SK-N-SH treated with all-trans-retinoic acid at 6 μM for 48 hours (cell line): ENCODE results near the gene HECA.
"Not testable (repeated sequence)": the region's sequence is repeated elsewhere in the genome, so short reads cannot be mapped to it uniquely, and the experiment has no call there.

Source experiments
- ATAC-seq: fragments of 200-7000 bp; cut with Tn5 transposase; 3 replicates; pipeline ENCODE4 v1.9.1; 2020; ENCODE audit warnings: mild to moderate bottlenecking, moderate library complexity
- ARNTL ChIP-seq: fragments of 450-650 bp; formaldehyde crosslinking; IDR thresholded peaks from 2 replicates; pipeline ENCODE4 v1.5.0; 2020; ENCODE audit warnings: low read depth, mild to moderate bottlenecking, moderate library complexity, borderline replicate concordance
- BACH2 ChIP-seq: fragments of 250-450 bp; sonication (Bioruptor Pico); IDR thresholded peaks from 2 replicates; pipeline ENCODE4 v1.9.0; 2021; ENCODE audit warnings: mild to moderate bottlenecking, borderline replicate concordance
- CSDC2 ChIP-seq: fragments of 250-450 bp; sonication (Bioruptor Pico); IDR thresholded peaks from 2 replicates; pipeline ENCODE4 v1.5.0; 2020; ENCODE audit warnings: mild to moderate bottlenecking, moderate library complexity
- ESRRG ChIP-seq: fragments of 250-450 bp; sonication (Bioruptor Pico); IDR thresholded peaks from 2 replicates; pipeline ENCODE4 v1.6.1; 2021; ENCODE audit warnings: mild to moderate bottlenecking
- GLIS3 ChIP-seq: fragments of 250-450 bp; sonication (Bioruptor Pico); IDR thresholded peaks from 2 replicates; pipeline ENCODE4 v1.5.0; 2020; ENCODE audit warnings: mild to moderate bottlenecking, moderate library complexity
- ISL1 ChIP-seq: fragments of 250-450 bp; sonication (Bioruptor Pico); IDR thresholded peaks from 2 replicates; pipeline ENCODE4 v2.1.2; 2022; ENCODE audit warnings: mild to moderate bottlenecking, moderate library complexity
- OSR1 ChIP-seq: fragments of 250-450 bp; sonication (Bioruptor Pico); IDR thresholded peaks from 2 replicates; pipeline ENCODE4 v1.8.0; 2022; ENCODE audit warnings: moderate library complexity, mild to moderate bottlenecking, inconsistent platforms
- PPARA ChIP-seq: fragments of 250-450 bp; sonication (Bioruptor Pico); IDR thresholded peaks from 2 replicates; pipeline ENCODE4 v1.5.0; 2020; ENCODE audit warnings: mild to moderate bottlenecking, borderline replicate concordance
- RARB ChIP-seq: fragments of 250-450 bp; sonication (Bioruptor Pico); IDR thresholded peaks from 2 replicates; pipeline ENCODE4 v1.8.0; 2021; ENCODE audit warnings: mild to moderate bottlenecking, moderate library complexity
- TOX ChIP-seq: fragments of 250-450 bp; sonication (Bioruptor Pico); IDR thresholded peaks from 2 replicates; pipeline ENCODE4 v1.8.0; 2021; ENCODE audit warnings: mild to moderate bottlenecking, moderate library complexity, borderline replicate concordance
- ZC3H10 ChIP-seq: fragments of 250-450 bp; sonication (Bioruptor Pico); IDR thresholded peaks from 2 replicates; pipeline ENCODE4 v1.5.1; 2021; ENCODE audit warnings: mild to moderate bottlenecking, moderate library complexity
- ZFP3 ChIP-seq: fragments of 250-450 bp; sonication (Bioruptor Pico); IDR thresholded peaks from 2 replicates; pipeline ENCODE4 v1.5.0; 2020; ENCODE audit warnings: mild to moderate bottlenecking, moderate library complexity
- ZFP30 ChIP-seq: fragments of 450-650 bp; formaldehyde crosslinking; IDR thresholded peaks from 2 replicates; pipeline ENCODE4 v1.5.0; 2022; ENCODE audit warnings: mild to moderate bottlenecking, moderate library complexity
- ZNF565 ChIP-seq: fragments of 450-650 bp; formaldehyde crosslinking; conservative IDR thresholded peaks from 2 replicates; pipeline ENCODE4 v1.5.0; 2020; ENCODE audit warnings: low read depth, mild to moderate bottlenecking, moderate library complexity
- ZNF70 ChIP-seq: fragments of 450-650 bp; formaldehyde crosslinking; IDR thresholded peaks from 2 replicates; pipeline ENCODE4 v1.5.0; 2020; ENCODE audit warnings: mild to moderate bottlenecking, moderate library complexity
- ZNF8 ChIP-seq: fragments of 450-650 bp; formaldehyde crosslinking; IDR thresholded peaks from 2 replicates; pipeline ENCODE4 v1.5.0; 2020; ENCODE audit warnings: mild to moderate bottlenecking, moderate library complexity
- TF ChIP-seq, protein P1 (sequence below): fragments of 250-450 bp; sonication (Bioruptor Pico); IDR thresholded peaks from 2 replicates; pipeline ENCODE4 v1.8.0; 2021; ENCODE audit warnings: low read depth, mild to moderate bottlenecking, moderate library complexity, borderline replicate concordance
- TF ChIP-seq, protein P2 (sequence below): fragments of 250-450 bp; sonication (Bioruptor Pico); IDR thresholded peaks from 2 replicates; pipeline ENCODE4 v1.8.0; 2020; ENCODE audit warnings: mild to moderate bottlenecking, moderate library complexity, borderline replicate concordance
- TF ChIP-seq, protein P3 (sequence below): fragments of 250-450 bp; sonication (Bioruptor Pico); IDR thresholded peaks from 2 replicates; pipeline ENCODE4 v1.5.0; 2020; ENCODE audit warnings: mild to moderate bottlenecking, moderate library complexity
- TF ChIP-seq, protein P4 (sequence below): fragments of 250-450 bp; sonication (Bioruptor Pico); IDR thresholded peaks from 2 replicates; pipeline ENCODE4 v1.5.1; 2021; ENCODE audit warnings: mild to moderate bottlenecking, moderate library complexity

Gene HECA

DNA sequence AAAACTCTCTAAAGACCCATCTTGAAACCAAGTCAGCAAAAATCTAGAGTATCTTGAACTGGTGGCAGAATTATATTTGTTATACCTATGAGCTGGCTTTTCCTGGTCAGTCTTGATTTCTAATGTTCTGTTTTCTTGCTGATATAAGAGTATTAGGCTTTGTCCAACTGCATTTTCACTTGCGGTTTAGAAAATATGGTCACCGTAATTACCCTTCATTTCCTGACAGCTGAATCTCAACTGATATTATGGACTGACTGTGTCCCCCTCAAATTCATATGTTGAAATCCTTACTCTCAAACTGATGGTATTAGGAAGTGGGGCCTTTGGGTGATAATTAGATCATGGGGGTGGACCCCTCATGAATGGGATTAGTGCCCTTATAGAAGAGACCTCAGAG, 84.9 kb downstream of the HECA start:
- no peak for TF ChIP-seq ZC3H10 (CRISPR knock-in tag)
- no peak for TF ChIP-seq BACH2
- TF ChIP-seq ZNF70: no peak
- TF ChIP-seq ESRRG: no peak
- TF ChIP-seq PPARA (CRISPR knock-in tag): no peak
- TF ChIP-seq, protein P1, sequence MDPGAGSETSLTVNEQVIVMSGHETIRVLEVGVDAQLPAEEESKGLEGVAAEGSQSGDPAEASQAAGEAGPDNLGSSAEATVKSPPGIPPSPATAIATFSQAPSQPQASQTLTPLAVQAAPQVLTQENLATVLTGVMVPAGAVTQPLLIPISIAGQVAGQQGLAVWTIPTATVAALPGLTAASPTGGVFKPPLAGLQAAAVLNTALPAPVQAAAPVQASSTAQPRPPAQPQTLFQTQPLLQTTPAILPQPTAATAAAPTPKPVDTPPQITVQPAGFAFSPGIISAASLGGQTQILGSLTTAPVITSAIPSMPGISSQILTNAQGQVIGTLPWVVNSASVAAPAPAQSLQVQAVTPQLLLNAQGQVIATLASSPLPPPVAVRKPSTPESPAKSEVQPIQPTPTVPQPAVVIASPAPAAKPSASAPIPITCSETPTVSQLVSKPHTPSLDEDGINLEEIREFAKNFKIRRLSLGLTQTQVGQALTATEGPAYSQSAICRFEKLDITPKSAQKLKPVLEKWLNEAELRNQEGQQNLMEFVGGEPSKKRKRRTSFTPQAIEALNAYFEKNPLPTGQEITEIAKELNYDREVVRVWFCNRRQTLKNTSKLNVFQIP (CRISPR knock-in tag): no peak
- TF ChIP-seq GLIS3 (CRISPR knock-in tag): no peak
- TF ChIP-seq, protein P2, sequence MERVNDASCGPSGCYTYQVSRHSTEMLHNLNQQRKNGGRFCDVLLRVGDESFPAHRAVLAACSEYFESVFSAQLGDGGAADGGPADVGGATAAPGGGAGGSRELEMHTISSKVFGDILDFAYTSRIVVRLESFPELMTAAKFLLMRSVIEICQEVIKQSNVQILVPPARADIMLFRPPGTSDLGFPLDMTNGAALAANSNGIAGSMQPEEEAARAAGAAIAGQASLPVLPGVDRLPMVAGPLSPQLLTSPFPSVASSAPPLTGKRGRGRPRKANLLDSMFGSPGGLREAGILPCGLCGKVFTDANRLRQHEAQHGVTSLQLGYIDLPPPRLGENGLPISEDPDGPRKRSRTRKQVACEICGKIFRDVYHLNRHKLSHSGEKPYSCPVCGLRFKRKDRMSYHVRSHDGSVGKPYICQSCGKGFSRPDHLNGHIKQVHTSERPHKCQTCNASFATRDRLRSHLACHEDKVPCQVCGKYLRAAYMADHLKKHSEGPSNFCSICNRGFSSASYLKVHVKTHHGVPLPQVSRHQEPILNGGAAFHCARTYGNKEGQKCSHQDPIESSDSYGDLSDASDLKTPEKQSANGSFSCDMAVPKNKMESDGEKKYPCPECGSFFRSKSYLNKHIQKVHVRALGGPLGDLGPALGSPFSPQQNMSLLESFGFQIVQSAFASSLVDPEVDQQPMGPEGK (CRISPR knock-in tag): no peak
- TF ChIP-seq, protein P3, sequence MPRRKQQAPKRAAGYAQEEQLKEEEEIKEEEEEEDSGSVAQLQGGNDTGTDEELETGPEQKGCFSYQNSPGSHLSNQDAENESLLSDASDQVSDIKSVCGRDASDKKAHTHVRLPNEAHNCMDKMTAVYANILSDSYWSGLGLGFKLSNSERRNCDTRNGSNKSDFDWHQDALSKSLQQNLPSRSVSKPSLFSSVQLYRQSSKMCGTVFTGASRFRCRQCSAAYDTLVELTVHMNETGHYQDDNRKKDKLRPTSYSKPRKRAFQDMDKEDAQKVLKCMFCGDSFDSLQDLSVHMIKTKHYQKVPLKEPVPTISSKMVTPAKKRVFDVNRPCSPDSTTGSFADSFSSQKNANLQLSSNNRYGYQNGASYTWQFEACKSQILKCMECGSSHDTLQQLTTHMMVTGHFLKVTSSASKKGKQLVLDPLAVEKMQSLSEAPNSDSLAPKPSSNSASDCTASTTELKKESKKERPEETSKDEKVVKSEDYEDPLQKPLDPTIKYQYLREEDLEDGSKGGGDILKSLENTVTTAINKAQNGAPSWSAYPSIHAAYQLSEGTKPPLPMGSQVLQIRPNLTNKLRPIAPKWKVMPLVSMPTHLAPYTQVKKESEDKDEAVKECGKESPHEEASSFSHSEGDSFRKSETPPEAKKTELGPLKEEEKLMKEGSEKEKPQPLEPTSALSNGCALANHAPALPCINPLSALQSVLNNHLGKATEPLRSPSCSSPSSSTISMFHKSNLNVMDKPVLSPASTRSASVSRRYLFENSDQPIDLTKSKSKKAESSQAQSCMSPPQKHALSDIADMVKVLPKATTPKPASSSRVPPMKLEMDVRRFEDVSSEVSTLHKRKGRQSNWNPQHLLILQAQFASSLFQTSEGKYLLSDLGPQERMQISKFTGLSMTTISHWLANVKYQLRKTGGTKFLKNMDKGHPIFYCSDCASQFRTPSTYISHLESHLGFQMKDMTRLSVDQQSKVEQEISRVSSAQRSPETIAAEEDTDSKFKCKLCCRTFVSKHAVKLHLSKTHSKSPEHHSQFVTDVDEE: no peak
- no peak for TF ChIP-seq RARB (CRISPR knock-in tag)
- TF ChIP-seq, protein P4, sequence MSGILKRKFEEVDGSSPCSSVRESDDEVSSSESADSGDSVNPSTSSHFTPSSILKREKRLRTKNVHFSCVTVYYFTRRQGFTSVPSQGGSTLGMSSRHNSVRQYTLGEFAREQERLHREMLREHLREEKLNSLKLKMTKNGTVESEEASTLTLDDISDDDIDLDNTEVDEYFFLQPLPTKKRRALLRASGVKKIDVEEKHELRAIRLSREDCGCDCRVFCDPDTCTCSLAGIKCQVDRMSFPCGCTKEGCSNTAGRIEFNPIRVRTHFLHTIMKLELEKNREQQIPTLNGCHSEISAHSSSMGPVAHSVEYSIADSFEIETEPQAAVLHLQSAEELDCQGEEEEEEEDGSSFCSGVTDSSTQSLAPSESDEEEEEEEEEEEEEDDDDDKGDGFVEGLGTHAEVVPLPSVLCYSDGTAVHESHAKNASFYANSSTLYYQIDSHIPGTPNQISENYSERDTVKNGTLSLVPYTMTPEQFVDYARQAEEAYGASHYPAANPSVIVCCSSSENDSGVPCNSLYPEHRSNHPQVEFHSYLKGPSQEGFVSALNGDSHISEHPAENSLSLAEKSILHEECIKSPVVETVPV (CRISPR knock-in tag): no peak
- no peak for TF ChIP-seq ZNF8 (CRISPR knock-in tag)
- no peak for TF ChIP-seq CSDC2
- TF ChIP-seq ISL1 (CRISPR knock-in tag): no peak
- TF ChIP-seq ZFP3 (CRISPR knock-in tag): no peak
- no peak for TF ChIP-seq TOX (CRISPR knock-in tag)
- no peak for TF ChIP-seq ZFP30 (CRISPR knock-in tag)
- TF ChIP-seq ZNF565 (CRISPR knock-in tag): no peak
- TF ChIP-seq OSR1 (CRISPR knock-in tag): no peak
- no peak for TF ChIP-seq ARNTL (CRISPR knock-in tag)
- ATAC-seq: no peak

DNA sequence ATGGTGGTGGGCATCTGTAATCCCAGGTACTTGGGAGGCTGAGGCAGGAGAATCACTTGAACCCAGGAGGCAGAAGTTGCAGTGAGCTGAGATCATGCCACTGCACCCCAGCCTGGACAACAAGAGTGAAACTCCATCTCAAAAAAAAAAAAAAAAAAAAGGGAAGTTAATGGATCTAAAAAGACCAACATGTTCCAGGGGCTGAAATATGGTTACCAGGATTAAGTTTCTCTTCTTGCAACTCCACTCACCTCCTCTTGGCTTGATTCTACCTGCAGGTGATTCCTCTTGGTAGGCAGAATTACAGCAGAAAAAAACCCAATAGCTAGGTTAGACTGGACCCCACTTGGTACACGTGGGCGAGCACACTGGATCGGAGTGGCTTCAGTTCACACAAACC, 93.5 kb downstream of the HECA start:
- not testable (repeated sequence) for ATAC-seq
